ENCODE measurements around the gene P4HA3.

P4HA3 gene

DNA sequence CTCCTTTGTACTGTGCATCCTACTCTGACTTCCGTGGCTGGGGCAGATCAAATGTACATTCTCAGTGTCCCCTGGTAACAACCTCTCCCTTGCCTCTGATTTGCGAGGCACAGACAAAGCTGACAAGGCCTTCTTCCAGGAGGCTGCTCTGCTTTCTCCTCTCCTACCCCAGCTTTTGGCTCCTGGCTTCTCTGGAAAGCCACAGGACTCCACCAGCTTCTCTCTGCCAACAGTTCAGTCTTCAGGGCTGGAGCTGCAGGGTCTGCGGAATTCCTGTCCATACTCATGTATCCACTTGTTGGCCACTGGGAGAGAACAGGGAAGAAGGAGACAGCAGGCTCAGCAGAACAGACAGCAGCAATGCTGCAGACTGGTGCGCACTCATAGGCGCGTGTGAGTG lies 44.4 kb downstream of the P4HA3 start:
- DNase-seq (ENCODE audit: low read depth in 2 of 2): no peak

- DNase-seq (ENCODE audit: low read depth in 2 of 2): no peak
These were observed 46.2 kb downstream of the P4HA3 start for GRCh38 chr11:74265256-74265655.

DNA sequence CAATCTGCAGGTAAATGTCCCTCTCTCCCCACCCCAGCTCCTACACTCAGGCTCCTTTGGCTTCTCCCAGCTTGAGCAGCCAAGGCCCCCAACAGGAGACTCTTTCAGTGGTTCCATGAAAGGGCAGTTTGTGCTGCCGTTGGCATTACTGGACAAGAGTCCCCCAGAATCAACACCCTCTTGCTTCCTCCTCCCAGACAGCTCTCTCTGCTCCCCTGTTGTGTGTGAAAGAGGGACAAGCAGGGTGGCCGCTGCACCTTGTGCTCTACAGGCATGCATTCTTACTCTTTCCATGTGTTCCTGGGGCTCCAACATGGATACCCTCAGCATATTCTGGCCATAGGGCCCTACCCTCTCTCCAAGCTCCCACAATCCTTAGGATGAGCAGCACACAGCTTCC lies 48.7 kb downstream of the P4HA3 start:
- no peak for DNase-seq (ENCODE audit: low read depth in 2 of 2)

- no peak for DNase-seq (ENCODE audit: low read depth in 2 of 2)
These were observed 53.4 kb downstream of the P4HA3 start for GRCh38 chr11:74257959-74258553.

DNA sequence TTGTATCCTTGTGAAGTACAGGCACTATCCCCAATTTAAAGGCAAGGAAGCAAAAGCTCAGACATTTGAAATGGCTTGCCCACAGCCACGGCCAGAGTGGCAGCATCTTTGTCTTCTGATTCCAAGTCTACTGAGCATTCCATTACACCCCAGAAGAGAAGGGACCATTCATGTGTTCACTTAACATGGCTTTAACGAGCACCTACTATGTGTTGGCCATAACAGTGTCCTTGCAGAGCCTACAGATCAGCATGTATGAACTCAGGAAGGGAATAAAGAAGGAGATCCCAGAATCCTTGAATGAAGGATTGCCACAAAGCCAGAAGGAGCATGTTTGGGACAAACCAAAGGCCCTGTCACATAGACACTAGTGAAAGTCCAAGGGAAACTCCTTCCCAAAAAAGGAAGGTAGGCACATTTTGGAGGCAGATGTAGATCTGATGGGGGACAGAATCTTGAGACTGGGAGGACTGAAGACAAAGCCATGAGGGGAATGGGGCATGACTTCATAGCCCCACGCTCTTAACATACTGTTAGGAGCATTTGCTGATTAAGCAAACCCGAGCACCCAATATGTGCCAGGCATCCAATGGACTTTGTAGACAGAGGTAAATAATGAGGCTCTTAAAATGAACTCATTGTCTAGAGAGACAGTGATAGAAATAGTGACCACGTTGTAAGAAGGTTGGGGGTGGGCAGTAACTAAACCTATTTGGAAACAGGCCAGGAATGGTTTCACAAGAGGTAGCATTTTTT lies 54.9 kb downstream of the P4HA3 start:
- no peak for DNase-seq (ENCODE audit: low read depth in 2 of 2)

GRCh38 chr11:74255741-74256375 lies 55.6 kb downstream of the P4HA3 start:
- peak; percentile 21 to 31 for DNase-seq (ENCODE audit: low read depth in 2 of 2)

GRCh38 chr11:74253361-74253760 lies 58.1 kb downstream of the P4HA3 start:
- DNase-seq (ENCODE audit: low read depth in 2 of 2): no peak

DNA sequence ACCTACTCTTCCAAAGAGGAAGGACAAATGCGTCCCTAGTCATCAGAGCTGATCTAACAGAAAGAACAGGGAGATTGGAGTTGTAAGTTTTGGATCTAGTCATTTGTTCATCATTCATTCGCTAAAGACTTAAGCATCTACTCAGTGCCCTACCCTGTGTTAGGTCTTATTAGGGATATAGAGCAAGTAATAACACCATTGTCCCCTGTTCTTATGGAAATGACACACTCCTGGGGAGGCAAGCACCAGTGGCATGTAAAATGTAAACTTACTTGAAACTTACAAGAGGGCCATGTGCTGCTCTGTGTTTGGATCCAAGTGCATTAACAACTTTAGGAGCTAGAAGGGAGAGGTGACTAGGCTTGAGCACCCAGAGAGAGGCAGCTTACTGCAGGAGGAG lies 61.9 kb downstream of the P4HA3 start:
- DNase-seq (ENCODE audit: low read depth in 2 of 2): no peak

GRCh38 chr11:74248469-74248868 lies 63.0 kb downstream of the P4HA3 start:
- DNase-seq (ENCODE audit: low read depth in 2 of 2): no peak

DNA sequence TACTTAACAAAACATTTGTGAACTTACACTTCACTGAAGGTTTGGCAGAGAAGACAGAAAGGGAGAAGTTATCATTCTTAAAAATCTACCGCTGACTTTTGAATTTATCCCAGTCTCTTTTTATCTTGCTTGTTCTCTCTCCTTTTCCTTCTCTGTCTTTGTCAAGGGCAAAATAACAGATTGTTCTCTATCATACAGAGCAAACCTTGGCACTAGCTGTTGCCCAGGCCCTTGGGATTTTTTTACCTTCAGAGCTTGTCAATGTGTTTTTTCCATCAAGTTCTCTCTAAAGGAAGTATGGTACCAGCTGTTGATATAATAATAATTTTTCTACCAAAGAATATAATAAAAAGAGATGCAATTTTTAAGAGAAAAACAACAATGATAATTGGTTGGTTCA lies 73.2 kb downstream of the P4HA3 start:
- DNase-seq (ENCODE audit: low read depth in 2 of 2): no peak

DNA sequence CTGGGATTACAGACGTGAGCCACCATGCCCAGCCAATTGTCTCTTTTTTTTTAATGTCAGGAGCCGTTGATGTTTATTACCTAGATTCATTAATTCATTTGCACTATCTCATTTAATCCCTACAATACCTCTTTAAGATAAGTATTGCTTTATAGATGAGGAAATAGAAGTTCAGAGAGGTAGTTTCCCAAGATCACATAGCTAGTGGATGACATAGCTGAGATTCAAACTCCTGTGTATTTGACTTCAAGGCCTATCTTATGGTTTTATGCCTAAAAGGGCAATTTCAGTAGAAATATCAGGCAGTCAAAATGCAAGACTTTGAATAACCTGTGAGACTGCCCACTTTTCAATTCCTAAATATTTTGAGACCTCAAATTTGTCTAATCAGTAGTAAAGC lies 73.9 kb downstream of the P4HA3 start:
- no peak for DNase-seq (ENCODE audit: low read depth in 2 of 2)

DNA sequence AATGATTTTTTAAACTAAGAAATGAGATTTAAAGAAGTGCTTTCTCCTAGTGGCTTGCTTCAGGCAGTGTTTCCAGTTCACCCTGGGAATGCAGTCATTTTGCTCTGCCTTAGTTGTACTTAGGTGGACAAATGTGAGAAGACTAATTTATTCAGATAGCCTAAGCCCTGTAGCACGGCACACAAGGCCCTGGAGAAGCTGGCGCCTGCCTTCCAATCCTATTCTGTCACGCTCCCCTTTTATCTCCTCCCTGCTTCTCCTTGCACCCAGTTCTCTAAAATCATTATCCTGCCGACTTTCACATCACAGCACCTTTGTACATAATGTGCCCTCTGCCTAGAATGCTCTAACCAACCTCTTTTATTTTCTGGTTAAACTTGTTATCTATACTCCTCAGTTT lies 76.3 kb downstream of the P4HA3 start:
- DNase-seq (ENCODE audit: low read depth in 2 of 2): no peak

DNA sequence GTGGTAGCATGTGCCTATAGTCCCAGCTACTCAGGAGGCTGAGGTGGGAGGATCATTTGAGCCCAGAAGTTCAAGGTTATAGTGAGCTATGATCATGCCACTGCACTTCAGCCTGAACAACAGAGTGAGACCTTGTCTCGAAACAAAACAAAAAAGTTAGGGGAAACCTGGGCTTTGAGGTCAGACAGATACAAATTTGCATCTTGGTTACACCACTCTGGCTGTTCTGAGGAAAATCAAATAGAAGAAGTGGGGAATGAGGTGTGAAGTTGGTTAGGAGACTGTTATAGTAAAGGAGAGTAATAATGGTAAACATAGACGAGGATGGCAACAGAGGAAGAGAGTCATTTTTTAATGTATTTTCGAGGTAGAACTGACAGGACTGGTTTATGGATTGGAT lies 77.8 kb downstream of the P4HA3 start:
- no peak for DNase-seq (ENCODE audit: low read depth in 2 of 2)

- DNase-seq (ENCODE audit: low read depth in 2 of 2): no peak
These were observed 79.0 kb downstream of the P4HA3 start for GRCh38 chr11:74232311-74232950.

DNA sequence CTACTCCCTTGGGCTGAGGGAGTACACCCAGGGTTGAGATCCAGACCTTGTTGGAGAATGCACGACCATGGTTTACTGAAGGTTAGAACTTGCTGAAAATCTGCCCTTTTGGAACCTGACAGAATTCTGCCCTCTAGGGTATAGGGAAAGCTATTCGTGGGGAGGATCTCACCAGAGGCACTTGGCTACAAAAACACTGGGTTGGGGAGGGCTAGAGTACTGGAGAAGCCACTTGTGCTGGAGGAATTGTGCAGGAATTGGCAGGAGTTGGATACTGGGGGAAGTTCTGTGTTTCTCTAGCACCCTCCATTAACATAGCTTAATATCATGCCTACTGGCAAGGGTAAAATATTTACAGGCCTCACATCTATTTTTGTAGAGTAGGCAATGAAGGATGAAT lies 84.5 kb downstream of the P4HA3 start:
- DNase-seq (ENCODE audit: low read depth in 2 of 2): no peak

- no peak for DNase-seq (ENCODE audit: low read depth in 2 of 2)
These were observed 85.9 kb downstream of the P4HA3 start for GRCh38 chr11:74225565-74225964.

GRCh38 chr11:74221816-74222215 lies 89.6 kb downstream of the P4HA3 start:
- DNase-seq (ENCODE audit: low read depth in 2 of 2): no peak

GRCh38 chr11:74220376-74220775 lies 91.1 kb downstream of the P4HA3 start:
- no peak for DNase-seq (ENCODE audit: low read depth in 2 of 2)
